Spleen (tissue), 11 donors: Measurements from ENCODE around the gene HSD17B1. TPM values are rescaled to one million over a fixed set of nuclear protein-coding genes. Genes with fewer than 3 reads are reported as not detected.

Experiments used
- DNase-seq: peaks from one replicate; pipeline ENCODE4 v3.0.0-alpha.2; 2020
- H3K27ac ChIP-seq, 8 donors: fragments of 200-600 bp; sonication (generic) in 7 of 8; 1 replicate in 4 of 8; 2 replicates in 4 of 8; pipeline versions ENCODE4 v1.5.0 to v1.8.0; 2016 to 2021; ENCODE audit warnings: inconsistent platforms in 4 of 8, mild to moderate bottlenecking in 4 of 8, moderate library complexity in 1 of 8
- H3K27me3 ChIP-seq, 7 donors: fragments of 200-600 bp; sonication (generic) in 6 of 7; replicated peaks in 1 of 7; 1 replicate in 4 of 7; 2 replicates in 3 of 7; pipeline versions ENCODE4 v1.5.0 to v1.8.0; 2016 to 2021; ENCODE audit warnings: inconsistent platforms in 3 of 7, mild to moderate bottlenecking in 1 of 7
- H3K36me3 ChIP-seq, 6 donors: fragments of 200-600 bp; sonication (generic) in 5 of 6; 1 replicate in 4 of 6; 2 replicates in 2 of 6; pipeline versions ENCODE4 v1.5.0 to v1.8.0; 2016 to 2021; ENCODE audit warnings: inconsistent platforms in 2 of 6
- H3K4me1 ChIP-seq, 6 donors: fragments of 200-600 bp; sonication (generic) in 5 of 6; 1 replicate in 3 of 6; 2 replicates in 3 of 6; pipeline versions ENCODE4 v1.5.0 to v1.8.0; 2016 to 2021; ENCODE audit warnings: inconsistent platforms in 3 of 6
- H3K4me3 ChIP-seq, 8 donors: fragments of 200-600 bp; sonication (generic) in 7 of 8; 1 replicate in 4 of 8; 2 replicates in 4 of 8; pipeline versions ENCODE4 v1.5.0 to v1.8.0; 2016 to 2021; ENCODE audit warnings: inconsistent platforms in 4 of 8, mild to moderate bottlenecking in 4 of 8, moderate library complexity in 2 of 8
- H3K9me3 ChIP-seq, 8 donors: fragments of 200-600 bp; sonication (generic) in 7 of 8; 1 replicate in 4 of 8; 2 replicates in 4 of 8; pipeline versions ENCODE4 v1.5.0 to v1.8.0; 2016 to 2021; ENCODE audit warnings: inconsistent platforms in 4 of 8
- POLR2A ChIP-seq, 3 donors: fragments of 450-650 bp; IDR thresholded peaks; one replicate each; pipeline ENCODE4 v1.5.1; 2017; ENCODE audit warnings: antibody characterized with exemption in 3 of 3, mild to moderate bottlenecking in 1 of 3
- POLR2AphosphoS5 ChIP-seq, 3 donors: sonication (generic); formaldehyde crosslinking; IDR thresholded peaks; one replicate each; pipeline ENCODE4 v1.5.1; 2017; ENCODE audit warnings: antibody characterized with exemption in 3 of 3
- WGBS, 5 donors: extraction: QIAGEN DNeasy Blood & Tissue Kit in 3 of 5; methylation state at CpG; one replicate each; pipeline versions ENCODE4 v1.1.5 to v1.1.7; 2013 to 2018; 5-methylcytosine and 5-hydroxymethylcytosine counted together
- intact Hi-C: fragments of 100-400 bp; cut with DNase I; formaldehyde crosslinking; loops from one replicate; pipeline ENCODE4 v1.15.0; 2023; ENCODE audit warnings: low total_unique reads
- polyA plus RNA-seq, 3 donors: library from polyadenylated mRNA; stranded (reverse); fragments of 200-250 nt; gene quantifications; one replicate each; pipeline ENCODE4 v1.2.1, GENCODE V29; 2013
- total RNA-seq, 7 donors: library from RNA; depleted of rRNA in 3 of 7; stranded (reverse); fragments of >200 nt in 3 of 7; fragmentation: NEBNext Ultra II Directional in 4 of 7; extraction: Animal tissue kit (Norgen Biotek cat#: 25700) in 4 of 7; gene quantifications; one replicate each; pipeline versions ENCODE4 v1.1.0 to v1.2.1, GENCODE V29; 2016 to 2021
- TF ChIP-seq, protein P1 (sequence below), 11 experiments: fragments of 200-600 bp in 7 of 11; fragments of 450-650 bp in 4 of 11; sonication (generic) in 4 of 11; IDR thresholded peaks in 8 of 11; conservative IDR thresholded peaks in 3 of 11; 1 replicate in 7 of 11; 2 replicates in 4 of 11; pipeline versions ENCODE4 v1.4.0 to v1.8.0; 2016 to 2021; ENCODE audit warnings: antibody characterized with exemption in 11 of 11, inconsistent platforms in 4 of 11, mild to moderate bottlenecking in 1 of 11
- donor health status: healthy with polysubstance abuse.
- donor health status: DM: no; HTN: no; CAD: no; lungs with moderate emphysema.
- donor health status: DM: no; HTN: no; CAD: no.
- donor health status: Bipolar disorder and iron deficiency.
- donor health status: healthy.
- donor health status: DM: no; HTN: no; CAD: no.
- donor health status: DM: yes; HTN: yes; CAD: no.

HSD17B1 gene
- total and polyA plus RNA-seq, 10 donors: 0.54 to 5.5 (median 1.3) TPM

DNA sequence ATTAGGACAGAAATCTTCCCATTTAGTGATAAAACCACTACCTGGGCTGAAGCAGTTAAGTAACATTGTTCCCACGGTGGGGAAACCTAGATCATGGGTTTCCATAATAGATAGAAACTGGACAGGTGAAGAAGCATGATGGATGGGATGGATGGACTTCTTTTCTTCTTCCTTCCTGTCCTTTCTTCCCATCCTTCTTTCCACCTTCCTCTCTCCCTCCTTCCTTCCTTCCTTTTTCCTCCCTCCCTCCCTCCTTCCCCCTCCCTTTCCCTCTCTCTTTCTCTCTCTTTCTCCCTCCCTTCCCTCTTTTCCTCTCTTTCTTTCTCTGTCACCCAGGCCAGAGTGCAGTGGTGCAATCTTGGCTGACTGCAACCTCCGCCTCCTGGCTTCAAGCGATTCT, 21.7 kb downstream of the HSD17B1 start:
- WGBS, 5 donors: 69 to 87% (median 74%) methylated on average over 3 of the region's 3 CpGs
- peaks cover 0 to 76% (median 53%) of the 10 kb centered on the region in 6 donors for H3K36me3 ChIP-seq
- H3K4me3 ChIP-seq: no peak overlapping the region
- H3K9me3 ChIP-seq: no peaks in the 10 kb centered on the region
- H3K27me3 ChIP-seq: no peaks in the 10 kb centered on the region
- peaks cover 13 to 76% (median 37%) of the 10 kb centered on the region in 6 donors for H3K4me1 ChIP-seq
- H3K27ac ChIP-seq: no peak overlapping the region
- intact Hi-C loops: no loop called here
- TF ChIP-seq POLR2AphosphoS5 (IDR thresholded peaks at IDR 0.05) (no peak), POLR2A (IDR thresholded peaks at IDR 0.05) (no peak)
- TF ChIP-seq, protein P1, sequence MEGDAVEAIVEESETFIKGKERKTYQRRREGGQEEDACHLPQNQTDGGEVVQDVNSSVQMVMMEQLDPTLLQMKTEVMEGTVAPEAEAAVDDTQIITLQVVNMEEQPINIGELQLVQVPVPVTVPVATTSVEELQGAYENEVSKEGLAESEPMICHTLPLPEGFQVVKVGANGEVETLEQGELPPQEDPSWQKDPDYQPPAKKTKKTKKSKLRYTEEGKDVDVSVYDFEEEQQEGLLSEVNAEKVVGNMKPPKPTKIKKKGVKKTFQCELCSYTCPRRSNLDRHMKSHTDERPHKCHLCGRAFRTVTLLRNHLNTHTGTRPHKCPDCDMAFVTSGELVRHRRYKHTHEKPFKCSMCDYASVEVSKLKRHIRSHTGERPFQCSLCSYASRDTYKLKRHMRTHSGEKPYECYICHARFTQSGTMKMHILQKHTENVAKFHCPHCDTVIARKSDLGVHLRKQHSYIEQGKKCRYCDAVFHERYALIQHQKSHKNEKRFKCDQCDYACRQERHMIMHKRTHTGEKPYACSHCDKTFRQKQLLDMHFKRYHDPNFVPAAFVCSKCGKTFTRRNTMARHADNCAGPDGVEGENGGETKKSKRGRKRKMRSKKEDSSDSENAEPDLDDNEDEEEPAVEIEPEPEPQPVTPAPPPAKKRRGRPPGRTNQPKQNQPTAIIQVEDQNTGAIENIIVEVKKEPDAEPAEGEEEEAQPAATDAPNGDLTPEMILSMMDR (IDR thresholded peaks at IDR 0.05 in 8 of 11, conservative IDR thresholded peaks at IDR 0.05 in 3 of 11): no peak
- no peak for DNase-seq

DNA sequence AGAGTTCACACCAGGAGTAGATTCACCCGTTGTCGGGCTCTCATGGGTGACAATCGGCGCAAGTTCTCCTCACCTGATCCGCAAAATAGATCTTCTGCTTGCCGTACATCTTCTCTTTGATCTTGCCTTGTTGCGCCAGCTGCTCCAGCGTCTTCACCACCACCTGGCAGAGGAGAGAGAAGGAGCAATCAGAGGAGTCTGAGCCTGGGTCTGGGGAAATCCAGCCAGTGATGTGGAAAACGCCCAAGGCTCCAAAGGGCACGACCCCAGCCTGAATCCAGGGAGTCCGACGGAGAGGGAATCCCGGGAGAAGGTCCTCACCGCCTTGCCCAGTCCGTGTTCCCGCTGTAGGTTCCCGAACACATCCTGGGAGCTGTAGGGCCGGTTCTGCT, 24.4 kb downstream of the HSD17B1 start:
- peaks cover 0 to 76% (median 52%) of the 10 kb centered on the region in 6 donors for H3K36me3 ChIP-seq
- intact Hi-C loops: no loop called here

DNA sequence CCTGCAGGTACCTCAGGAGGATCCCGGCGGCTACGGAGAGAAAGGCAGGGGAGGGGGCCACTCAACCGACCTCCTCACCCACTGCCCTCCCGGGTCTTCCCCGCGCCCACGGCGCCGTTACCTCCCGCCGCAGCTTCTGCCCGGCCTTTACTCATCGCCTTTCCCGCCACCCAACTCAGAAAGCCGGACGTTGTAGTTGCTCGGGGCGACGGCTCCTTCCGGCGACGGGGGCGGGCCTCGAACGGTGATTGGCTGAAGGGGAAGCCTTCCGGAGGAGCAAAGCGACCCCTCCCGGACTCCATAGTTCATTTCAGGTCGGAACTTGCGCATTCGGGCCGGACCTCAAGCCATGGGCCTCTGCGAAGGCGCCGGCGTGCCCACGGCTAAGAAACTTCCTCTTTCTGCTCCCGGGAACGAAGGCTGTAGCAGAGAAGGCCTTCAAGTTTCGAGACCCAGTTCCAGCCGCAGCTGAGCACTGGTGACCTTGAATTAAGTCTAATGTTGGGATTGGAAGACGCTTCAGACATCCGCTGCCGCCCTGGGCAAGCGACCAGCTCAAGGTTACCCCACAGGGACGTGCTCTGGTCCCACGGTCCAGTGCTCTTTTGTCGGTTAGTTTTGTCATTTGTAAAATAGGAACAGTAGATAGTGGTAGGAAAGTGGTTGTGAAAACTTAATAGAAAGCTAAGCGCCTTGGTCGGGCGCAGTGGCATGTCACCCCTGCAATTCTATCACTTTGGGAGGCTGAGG, 25.0 kb downstream of the HSD17B1 start, which contains the start of gene PSMC3IP:
PSMC3IP (minus strand) TSS at position 198 of the 750 bp plus-strand sequence; CDS start at position 155, 43 bp downstream.
- TF ChIP-seq POLR2A (IDR thresholded peaks at IDR 0.05) (peak in 1 of 3 donors; percentile 40), POLR2AphosphoS5 (IDR thresholded peaks at IDR 0.05) (peak; percentile 95 to 96 (median 96))
- TF ChIP-seq, protein P1 (IDR thresholded peaks at IDR 0.05 in 8 of 11, conservative IDR thresholded peaks at IDR 0.05 in 3 of 11): peak in 8 of 11 experiments; percentile 15 to 70 (median 50)
- intact Hi-C loops: no loop called here
- Histone ChIP-seq H3K27me3 (no peaks in the 10 kb centered on the region), H3K4me1 (peaks cover 13 to 66% (median 32%) of the 10 kb centered on the region in 6 donors), H3K27ac (peak within 1 kb of the TSS; percentile 50 to 94 (median 90)), H3K4me3 (peak within 1 kb of the TSS; percentile 46 to 93 (median 72)), H3K9me3 (no peaks in the 10 kb centered on the region), H3K36me3 (peaks cover 5 to 76% (median 52%) of the 10 kb centered on the region in 6 donors)
- peak; percentile 97 for DNase-seq
- WGBS, 5 donors: 0 to 1% (median 0%) methylated on average over 29 to 52 of the region's 52 CpGs

More for the DNA sequence above, 24.4 kb downstream of the HSD17B1 start:
- TF ChIP-seq POLR2AphosphoS5 (IDR thresholded peaks at IDR 0.05) (no peak), POLR2A (IDR thresholded peaks at IDR 0.05) (no peak)
- TF ChIP-seq, protein P1 (IDR thresholded peaks at IDR 0.05 in 8 of 11, conservative IDR thresholded peaks at IDR 0.05 in 3 of 11): no peak
- Histone ChIP-seq H3K27me3 (no peaks in the 10 kb centered on the region), H3K27ac (peak overlapping the region in 7 of 8 donors; percentile 87 to 94 (median 90)), H3K9me3 (no peaks in the 10 kb centered on the region), H3K4me3 (peak overlapping the region; percentile 46 to 93 (median 72)), H3K4me1 (peaks cover 13 to 71% (median 32%) of the 10 kb centered on the region in 6 donors)
- DNase-seq: no peak
- WGBS, 5 donors: 2 to 15% (median 12%) methylated on average over 13 to 18 of the region's 18 CpGs

DNA sequence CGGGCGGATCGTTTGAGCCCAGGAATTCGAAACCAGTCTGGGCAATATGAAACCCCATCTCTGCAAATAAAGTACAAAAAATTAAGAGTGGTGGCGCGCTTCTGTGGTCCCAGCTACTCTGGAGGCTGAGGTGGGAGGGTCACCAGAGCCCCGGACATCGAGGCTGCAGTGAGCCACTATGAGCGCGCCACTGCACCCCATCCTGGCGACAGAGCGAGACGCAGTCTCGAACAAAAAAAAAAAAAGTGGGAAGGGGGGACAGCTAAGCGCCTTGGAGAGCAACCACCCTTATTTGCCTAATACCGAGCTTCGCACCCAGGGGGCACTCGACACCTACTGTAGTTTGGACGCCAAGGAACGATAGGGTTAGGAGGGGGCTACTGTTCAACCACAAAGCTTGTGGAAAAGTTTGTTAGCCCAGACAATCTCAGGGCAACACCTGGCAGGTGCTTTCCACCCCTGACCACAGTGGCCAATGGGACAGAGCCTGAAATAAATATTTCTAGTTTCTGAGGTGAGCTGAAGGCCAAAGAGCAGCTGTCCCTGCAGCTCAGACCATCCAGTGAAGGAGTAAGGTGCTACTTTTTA, 25.7 kb downstream of the HSD17B1 start:
- peaks cover 5 to 76% (median 52%) of the 10 kb centered on the region in 6 donors for H3K36me3 ChIP-seq
- peaks cover 13 to 60% (median 32%) of the 10 kb centered on the region in 6 donors for H3K4me1 ChIP-seq
- intact Hi-C loops: no loop called here
- 0 to 1% (median 0%) methylated on average over 20 of the region's 20 CpGs for WGBS, 5 donors
- TF ChIP-seq POLR2A (IDR thresholded peaks at IDR 0.05): no peak
- TF ChIP-seq, protein P1 (IDR thresholded peaks at IDR 0.05 in 8 of 11, conservative IDR thresholded peaks at IDR 0.05 in 3 of 11): peak; percentile 62 to 85 (median 73)
- peak in 1 of 3 donors; percentile 56 for TF ChIP-seq POLR2AphosphoS5 (IDR thresholded peaks at IDR 0.05)
- DNase-seq: peak; percentile 88
- peak overlapping the region; percentile 46 to 93 (median 72) for H3K4me3 ChIP-seq
- peak overlapping the region; percentile 50 to 94 (median 90) for H3K27ac ChIP-seq
- H3K9me3 ChIP-seq: no peaks in the 10 kb centered on the region
- no peaks in the 10 kb centered on the region for H3K27me3 ChIP-seq
